ENCODE measurements around the gene STC2.

Gene STC2

GRCh38 chr5:173282916-173283315 lies 45.3 kb downstream of the STC2 start:
- in situ Hi-C loops (cut with MboI; ENCODE audit: low pct_unique_long_range_greater_than_20kb, low sequenced_read_pairs, unreplicated experiment): loop anchor here (25.0 kb wide), 1 partner anchor 279 kb away; no protein-coding TSS in a partner anchor
- no peak for TF ChIP-seq CTCF (IDR thresholded peaks at IDR 0.05; ENCODE audit: extremely low read depth, insufficient read depth, missing control alignments)

GRCh38 chr5:173281910-173282309 lies 46.3 kb downstream of the STC2 start:
- no peak for DNase-seq (ENCODE audit: low spot score)
- TF ChIP-seq CTCF (IDR thresholded peaks at IDR 0.05; ENCODE audit: extremely low read depth, insufficient read depth, missing control alignments): peak; percentile 27

More at GRCh38 chr5:173282916-173283315, 45.3 kb downstream of the STC2 start:
- DNase-seq (ENCODE audit: low spot score): no peak

GRCh38 chr5:173279166-173279565 lies 49.0 kb downstream of the STC2 start:
- DNase-seq (ENCODE audit: low spot score): no peak
- in situ Hi-C loops (cut with MboI; ENCODE audit: low pct_unique_long_range_greater_than_20kb, low sequenced_read_pairs, unreplicated experiment): loop anchor here (25.0 kb wide), 1 partner anchor 283 kb away; no protein-coding TSS in a partner anchor
- TF ChIP-seq CTCF (IDR thresholded peaks at IDR 0.05; ENCODE audit: extremely low read depth, insufficient read depth, missing control alignments): no peak

More at GRCh38 chr5:173281910-173282309, 46.3 kb downstream of the STC2 start:
- in situ Hi-C loops (cut with MboI; ENCODE audit: low pct_unique_long_range_greater_than_20kb, low sequenced_read_pairs, unreplicated experiment): loop anchor here (25.0 kb wide), 1 partner anchor 280 kb away; no protein-coding TSS in a partner anchor

GRCh38 chr5:173278641-173279040 lies 49.6 kb downstream of the STC2 start:
- in situ Hi-C loops (cut with MboI; ENCODE audit: low pct_unique_long_range_greater_than_20kb, low sequenced_read_pairs, unreplicated experiment): loop anchor here (25.0 kb wide), 1 partner anchor 284 kb away; no protein-coding TSS in a partner anchor
- TF ChIP-seq CTCF (IDR thresholded peaks at IDR 0.05; ENCODE audit: extremely low read depth, insufficient read depth, missing control alignments): no peak
- no peak for DNase-seq (ENCODE audit: low spot score)

GRCh38 chr5:173278172-173278571 lies 50.0 kb downstream of the STC2 start:
- in situ Hi-C loops (cut with MboI; ENCODE audit: low pct_unique_long_range_greater_than_20kb, low sequenced_read_pairs, unreplicated experiment): loop anchor here (25.0 kb wide), 1 partner anchor 284 kb away; no protein-coding TSS in a partner anchor
- DNase-seq (ENCODE audit: low spot score): no peak
- TF ChIP-seq CTCF (IDR thresholded peaks at IDR 0.05; ENCODE audit: extremely low read depth, insufficient read depth, missing control alignments): no peak

GRCh38 chr5:173274771-173275170 lies 53.4 kb downstream of the STC2 start:
- in situ Hi-C loops (cut with MboI; ENCODE audit: low pct_unique_long_range_greater_than_20kb, low sequenced_read_pairs, unreplicated experiment): loop anchor here (25.0 kb wide), 1 partner anchor 288 kb away; no protein-coding TSS in a partner anchor
- DNase-seq (ENCODE audit: low spot score): no peak
- no peak for TF ChIP-seq CTCF (IDR thresholded peaks at IDR 0.05; ENCODE audit: extremely low read depth, insufficient read depth, missing control alignments)

All from GM13977 (cell line).